Neural crest cell (in vitro differentiated cells): Measurements from ENCODE around the gene SORCS2. TPM values are rescaled to one million over a fixed set of nuclear protein-coding genes. Genes with fewer than 3 reads are reported as not detected.

Source experiments
- DNase-seq: peaks from one replicate; pipeline ENCODE4 v3.0.0; 2021; ENCODE audit warnings: low read depth, mixed read lengths, low spot score
- H3K27ac Mint-ChIP-seq: one replicate; pipeline ENCODE4 v1.8.0; 2021; ENCODE audit warnings: mild to moderate bottlenecking, mixed read lengths; ENCODE audit not compliant: unreplicated experiment
- H3K27me3 Mint-ChIP-seq: 2 replicates; pipeline ENCODE4 v1.8.0; 2021; ENCODE audit warnings: low read depth, mild to moderate bottlenecking, mixed read lengths
- H3K36me3 Mint-ChIP-seq: 2 replicates; pipeline ENCODE4 v1.8.0; 2021; ENCODE audit warnings: low read depth, mild to moderate bottlenecking, mixed read lengths
- H3K4me1 Mint-ChIP-seq: 2 replicates; pipeline ENCODE4 v1.8.0; 2021; ENCODE audit warnings: mixed read lengths
- H3K4me3 Mint-ChIP-seq: one replicate; pipeline ENCODE4 v1.8.0; 2021; ENCODE audit warnings: mild to moderate bottlenecking, mixed read lengths
- H3K9me3 Mint-ChIP-seq: 2 replicates; pipeline ENCODE4 v1.8.0; 2021; ENCODE audit warnings: mixed read lengths
- total RNA-seq: library from RNA; stranded (reverse); gene quantifications from 2 replicates; pipeline ENCODE4 v1.2.1, GENCODE V29; 2021
- TF ChIP-seq, protein P1 (sequence below): fragments of 200-600 bp; sonication (generic); conservative IDR thresholded peaks from 2 replicates; pipeline ENCODE4 v1.5.0; 2021; ENCODE audit warnings: antibody characterized with exemption, mild to moderate bottlenecking

The SORCS2 gene
- total RNA-seq, 1 donor from 2014 or later: 1.1 TPM

DNA sequence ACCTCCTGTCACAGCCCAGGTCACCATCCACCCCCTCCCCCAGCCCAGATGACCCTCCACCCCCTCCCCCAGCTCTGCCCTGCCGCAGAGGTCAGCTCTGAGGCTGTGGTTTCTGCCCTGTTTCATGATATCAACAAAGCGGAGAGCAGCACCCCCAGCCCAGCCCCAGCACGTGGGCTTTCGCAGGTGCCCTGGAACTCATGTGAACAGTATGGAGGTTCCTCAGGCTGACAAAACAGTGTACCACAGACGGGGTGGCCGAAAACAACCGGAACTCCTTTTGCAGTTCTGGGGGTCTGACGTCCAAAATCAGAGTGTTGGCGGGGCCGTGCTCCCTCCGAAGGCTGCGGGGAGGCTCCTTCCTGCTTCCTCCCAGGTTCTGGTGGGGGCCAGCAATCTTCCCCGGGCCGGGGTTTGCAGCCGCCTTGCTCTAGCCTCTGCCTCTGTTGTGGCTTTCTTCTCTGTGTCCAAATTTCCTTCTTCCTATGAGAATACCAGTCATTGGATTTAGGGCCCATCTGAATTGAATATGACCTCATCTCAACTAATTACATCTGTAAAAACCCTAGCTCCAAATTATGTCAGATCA, 250.3 kb downstream of the SORCS2 start:
- DNase-seq: no peak
- H3K9me3 Mint-ChIP-seq: peaks cover 4% of the 10 kb centered on the region
- peaks cover 5% of the 10 kb centered on the region for H3K4me1 Mint-ChIP-seq
- no peak overlapping the region for H3K4me3 Mint-ChIP-seq
- TF ChIP-seq, protein P1, sequence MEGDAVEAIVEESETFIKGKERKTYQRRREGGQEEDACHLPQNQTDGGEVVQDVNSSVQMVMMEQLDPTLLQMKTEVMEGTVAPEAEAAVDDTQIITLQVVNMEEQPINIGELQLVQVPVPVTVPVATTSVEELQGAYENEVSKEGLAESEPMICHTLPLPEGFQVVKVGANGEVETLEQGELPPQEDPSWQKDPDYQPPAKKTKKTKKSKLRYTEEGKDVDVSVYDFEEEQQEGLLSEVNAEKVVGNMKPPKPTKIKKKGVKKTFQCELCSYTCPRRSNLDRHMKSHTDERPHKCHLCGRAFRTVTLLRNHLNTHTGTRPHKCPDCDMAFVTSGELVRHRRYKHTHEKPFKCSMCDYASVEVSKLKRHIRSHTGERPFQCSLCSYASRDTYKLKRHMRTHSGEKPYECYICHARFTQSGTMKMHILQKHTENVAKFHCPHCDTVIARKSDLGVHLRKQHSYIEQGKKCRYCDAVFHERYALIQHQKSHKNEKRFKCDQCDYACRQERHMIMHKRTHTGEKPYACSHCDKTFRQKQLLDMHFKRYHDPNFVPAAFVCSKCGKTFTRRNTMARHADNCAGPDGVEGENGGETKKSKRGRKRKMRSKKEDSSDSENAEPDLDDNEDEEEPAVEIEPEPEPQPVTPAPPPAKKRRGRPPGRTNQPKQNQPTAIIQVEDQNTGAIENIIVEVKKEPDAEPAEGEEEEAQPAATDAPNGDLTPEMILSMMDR: no peak
- peaks cover 11% of the 10 kb centered on the region for H3K27me3 Mint-ChIP-seq
- H3K27ac Mint-ChIP-seq: no peak overlapping the region
- no peaks in the 10 kb centered on the region for H3K36me3 Mint-ChIP-seq

DNA sequence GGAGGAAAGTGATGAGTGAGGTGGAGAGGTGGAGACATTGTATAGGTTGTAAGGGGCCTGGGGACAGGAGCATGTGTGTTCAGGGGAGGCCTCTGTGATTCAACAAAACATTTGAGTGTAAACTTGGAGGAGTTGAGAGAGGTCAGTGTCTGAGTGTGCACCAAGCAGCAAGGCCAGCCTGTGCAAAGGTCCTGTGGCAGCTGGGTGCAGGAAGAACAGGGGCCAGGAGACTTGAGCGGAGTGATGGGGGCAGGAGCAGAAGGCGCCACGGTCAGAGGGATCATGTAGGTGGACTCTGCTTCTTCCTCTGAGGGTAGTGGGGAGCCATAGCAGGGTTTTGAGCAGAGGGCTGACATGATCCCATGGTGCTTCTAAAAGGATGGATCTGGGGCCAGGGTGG, 252.0 kb downstream of the SORCS2 start:
- H3K27ac Mint-ChIP-seq: no peak overlapping the region
- H3K36me3 Mint-ChIP-seq: no peaks in the 10 kb centered on the region
- no peak overlapping the region for H3K4me3 Mint-ChIP-seq
- peaks cover 11% of the 10 kb centered on the region for H3K27me3 Mint-ChIP-seq
- TF ChIP-seq, protein P1: no peak
- DNase-seq: no peak
- H3K4me1 Mint-ChIP-seq: peaks cover 5% of the 10 kb centered on the region
- peaks cover 2% of the 10 kb centered on the region for H3K9me3 Mint-ChIP-seq

DNA sequence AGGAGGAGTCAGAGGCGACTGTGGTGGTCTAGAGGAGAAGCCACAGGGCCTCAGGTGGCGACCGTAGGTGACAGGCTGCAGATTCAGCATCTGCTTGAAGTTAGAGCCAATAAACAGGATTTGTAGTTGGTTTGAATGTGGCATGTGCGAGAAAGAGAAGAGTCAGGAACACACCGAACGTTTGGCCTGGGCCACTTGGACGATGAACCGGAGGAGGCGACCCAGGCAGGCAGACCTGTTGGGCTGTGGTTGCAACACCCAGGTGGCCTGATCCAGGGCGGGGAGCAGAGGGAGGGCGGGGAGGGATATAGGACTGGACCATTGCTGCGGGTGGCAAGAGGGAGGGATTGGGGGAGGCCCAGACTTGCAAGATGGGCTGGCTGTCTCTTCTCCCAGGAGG, 252.4 kb downstream of the SORCS2 start:
- Mint-ChIP-seq H3K36me3 (no peaks in the 10 kb centered on the region), H3K9me3 (no peaks in the 10 kb centered on the region), H3K27me3 (peaks cover 15% of the 10 kb centered on the region), H3K4me3 (no peak overlapping the region), H3K27ac (no peak overlapping the region), H3K4me1 (peaks cover 5% of the 10 kb centered on the region)
- TF ChIP-seq, protein P1: no peak
- DNase-seq: no peak

DNA sequence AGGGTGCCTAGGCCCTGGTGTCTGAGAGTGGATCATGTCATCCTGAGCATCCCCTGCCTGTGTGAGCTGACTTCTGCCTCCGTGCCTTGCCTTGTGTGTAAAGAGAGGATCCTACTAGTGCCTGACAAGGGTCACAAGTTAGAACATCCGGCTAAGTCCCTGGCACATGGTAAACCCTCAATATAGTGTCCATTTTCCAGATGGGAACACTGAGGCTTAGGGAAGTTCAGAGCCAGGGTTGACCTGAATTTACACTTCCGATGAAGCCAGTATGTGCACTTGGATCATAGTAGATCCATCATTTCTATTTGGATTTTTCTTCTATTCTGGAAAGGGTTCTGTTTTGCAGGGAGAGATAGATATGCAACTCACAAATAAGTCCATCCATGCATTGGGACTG, 254.9 kb downstream of the SORCS2 start:
- Mint-ChIP-seq H3K27ac (no peak overlapping the region), H3K36me3 (no peaks in the 10 kb centered on the region), H3K9me3 (no peaks in the 10 kb centered on the region), H3K4me3 (no peak overlapping the region), H3K4me1 (peaks cover 5% of the 10 kb centered on the region), H3K27me3 (peaks cover 17% of the 10 kb centered on the region)
- TF ChIP-seq, protein P1: no peak
- DNase-seq: no peak

DNA sequence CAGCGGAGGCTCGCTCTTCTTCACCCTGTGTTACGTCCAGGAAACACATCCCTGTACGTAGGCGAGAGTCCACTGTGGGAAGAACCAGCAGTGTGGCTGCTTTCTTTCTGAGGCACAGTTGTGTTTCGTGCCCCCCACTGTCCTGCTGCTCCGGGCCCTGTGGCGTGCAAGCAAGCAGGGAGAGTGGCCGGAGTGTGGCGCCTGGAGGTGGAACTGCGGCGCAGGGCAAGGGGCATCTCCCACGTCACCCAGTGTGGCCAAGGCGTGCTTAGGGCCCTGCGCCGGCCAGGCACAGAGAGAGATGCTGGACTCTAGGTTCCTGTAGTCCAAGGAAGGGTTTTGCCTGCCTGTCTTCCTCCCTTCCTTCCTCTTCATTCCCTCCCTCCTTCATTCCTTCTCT, 255.7 kb downstream of the SORCS2 start:
- H3K36me3 Mint-ChIP-seq: no peaks in the 10 kb centered on the region
- no peak overlapping the region for H3K27ac Mint-ChIP-seq
- no peak for DNase-seq
- peaks cover 17% of the 10 kb centered on the region for H3K27me3 Mint-ChIP-seq
- no peak overlapping the region for H3K4me3 Mint-ChIP-seq
- TF ChIP-seq, protein P1: no peak
- peaks cover under 1% of the 10 kb centered on the region for H3K4me1 Mint-ChIP-seq
- no peaks in the 10 kb centered on the region for H3K9me3 Mint-ChIP-seq
